Lower leg skin (tissue), 4 donors: Measurements from ENCODE around the gene TBX20. TPM values are rescaled to one million over a fixed set of nuclear protein-coding genes. Genes with fewer than 3 reads are reported as not detected.

Experiments
- DNase-seq, 2 donors: peaks; one replicate each; pipeline ENCODE4 v3.0.0-alpha.2; 2019; ENCODE audit warnings: low spot score in 2 of 2
- H3K4me3 ChIP-seq: fragments of 200-600 bp; sonication (generic); 2 replicates; pipeline ENCODE4 v1.5.1; 2017; ENCODE audit warnings: mild to moderate bottlenecking, low read depth; ENCODE audit not compliant: poor library complexity, severe bottlenecking
- CTCF ChIP-seq, 3 donors: fragments of 450-650 bp; IDR thresholded peaks; one replicate each; pipeline ENCODE4 v1.5.1; 2016; ENCODE audit warnings: antibody characterized with exemption in 3 of 3, mild to moderate bottlenecking in 3 of 3, moderate library complexity in 2 of 3
- POLR2A ChIP-seq, 2 donors: fragments of 450-650 bp; IDR thresholded peaks; one replicate each; pipeline ENCODE4 v1.6.1; 2016 to 2017; ENCODE audit warnings: antibody characterized with exemption in 2 of 2, mild to moderate bottlenecking in 1 of 2, moderate library complexity in 1 of 2
- WGBS, 2 donors: methylation state at CpG; one replicate each; pipeline ENCODE4 v1.1.5; 2018; 5-methylcytosine and 5-hydroxymethylcytosine counted together
- intact Hi-C: fragments of 100-400 bp; cut with DNase I; formaldehyde crosslinking; loops from one replicate; pipeline ENCODE4 v1.15.0; 2023; ENCODE audit warnings: low total_unique reads
- total RNA-seq, 4 donors: library from RNA; depleted of rRNA; stranded (reverse); fragments of >200 nt; gene quantifications; one replicate each; pipeline ENCODE4 v1.1.0, GENCODE V29; 2016

Gene TBX20
- total RNA-seq, 4 donors from 2014 or later, result not detected

GRCh38 chr7:35277359-35277758 is 23.5 kb upstream of the TBX20 start:
- TF ChIP-seq CTCF (IDR thresholded peaks at IDR 0.05), result no peak
- TF ChIP-seq POLR2A (IDR thresholded peaks at IDR 0.05), result no peak
- WGBS, 2 donors, result 86 to 94% methylated on average over 1 of the region's 1 CpG
- intact Hi-C loops, result no loop called here
- no peak overlapping the region for H3K4me3 ChIP-seq
- no peak for DNase-seq

GRCh38 chr7:35272246-35272645 is 18.3 kb upstream of the TBX20 start:
- 68 to 81% methylated on average over 1 of the region's 1 CpG for WGBS, 2 donors
- intact Hi-C loops, result no loop called here
- TF ChIP-seq POLR2A (IDR thresholded peaks at IDR 0.05) (no peak), CTCF (IDR thresholded peaks at IDR 0.05) (no peak)
- no peak overlapping the region for H3K4me3 ChIP-seq
- no peak for DNase-seq

GRCh38 chr7:35268953-35269352 is 15.1 kb upstream of the TBX20 start:
- no peak overlapping the region for H3K4me3 ChIP-seq
- TF ChIP-seq POLR2A (IDR thresholded peaks at IDR 0.05) (no peak), CTCF (IDR thresholded peaks at IDR 0.05) (no peak)
- WGBS, 2 donors, result 61 to 70% methylated on average over 5 of the region's 5 CpGs
- DNase-seq, result no peak
- intact Hi-C loops, result no loop called here

- TF ChIP-seq POLR2A (IDR thresholded peaks at IDR 0.05) (no peak), CTCF (IDR thresholded peaks at IDR 0.05) (no peak)
- no peak overlapping the region for H3K4me3 ChIP-seq
- DNase-seq, result no peak
- intact Hi-C loops, result no loop called here
These were observed 13.5 kb upstream of the TBX20 start for GRCh38 chr7:35267411-35267810.

- no peak for TF ChIP-seq CTCF (IDR thresholded peaks at IDR 0.05)
- TF ChIP-seq POLR2A (IDR thresholded peaks at IDR 0.05), result no peak
These were observed 9.5 kb upstream of the TBX20 start for GRCh38 chr7:35263396-35263795.

GRCh38 chr7:35261476-35262285 is 7.8 kb upstream of the TBX20 start:
- DNase-seq, result no peak
- 4 to 8% methylated on average over 37 to 47 of the region's 56 CpGs for WGBS, 2 donors
- TF ChIP-seq POLR2A (IDR thresholded peaks at IDR 0.05), result no peak
- no peak for TF ChIP-seq CTCF (IDR thresholded peaks at IDR 0.05)

More at GRCh38 chr7:35263396-35263795, 9.5 kb upstream of the TBX20 start:
- intact Hi-C loops, result no loop called here
- WGBS, 2 donors, result 36 to 56% methylated on average over 2 of the region's 2 CpGs
- H3K4me3 ChIP-seq, result no peak overlapping the region
- DNase-seq, result no peak

More at GRCh38 chr7:35261476-35262285, 7.8 kb upstream of the TBX20 start:
- no peak overlapping the region for H3K4me3 ChIP-seq
- intact Hi-C loops, result no loop called here
